Measurements from ENCODE around the gene HS1BP3. TPM values are rescaled to one million over a fixed set of nuclear protein-coding genes. Genes with fewer than 3 reads are reported as not detected.

HS1BP3 gene
- total and polyA plus RNA-seq, 2 of the 13 experiments (the other 11 are each of a cell fraction or from before 2014, with no cell fraction given): 15.2 to 22.0 TPM

DNA sequence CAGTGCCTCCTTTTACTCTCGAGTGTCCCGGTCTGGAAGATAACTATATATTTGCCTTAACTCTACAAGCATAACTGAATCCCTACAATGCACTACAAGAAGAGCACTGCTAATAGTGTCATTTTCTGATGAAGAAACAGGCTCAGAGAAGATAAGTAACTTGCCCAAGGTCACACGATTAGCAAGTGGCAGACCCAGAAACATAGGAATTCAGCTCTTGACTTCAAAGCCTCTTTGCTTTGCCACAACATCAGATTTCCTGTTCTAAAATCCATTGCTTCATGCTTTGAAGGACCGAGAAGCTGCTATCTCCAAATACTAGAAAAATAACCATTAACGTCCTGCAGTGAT, 65.6 kb downstream of the HS1BP3 start:
- peaks cover 0 to 2% of the 10 kb centered on the region in 2 experiments; a peak in 2 of 5 replicates for H3K36me3 ChIP-seq (replicated peaks in 1 of 2; ENCODE audit: control insufficient read depth in 1 of 2, insufficient read depth in 2 of 2, low read length in 2 of 2)
- CTCF ChIA-PET (ENCODE audit: low intra/inter-chr PET ratio, low total read pairs): no interaction called here
- peaks cover 5% of the 10 kb centered on the region for H3K9me3 ChIP-seq (ENCODE audit: low read length)
- FAIRE-seq: peak; percentile 99
- H3K27ac ChIP-seq (ENCODE audit: extremely low read length, insufficient read depth, low read length): peak overlapping the region; percentile 97
- in situ Hi-C loops (cut with HindIII; ENCODE audit: extremely low pct_ligation_motif_present, low pct_unique_long_range_greater_than_20kb): no loop called here
- WGBS (ENCODE audit: low lambda C conversion rate): 4% methylated on average over 5 of the region's 5 CpGs
- no TSS peak for BruUV-seq (replicated peaks)
- H3K4me3 ChIP-seq (replicated peaks in 1 of 3; ENCODE audit: insufficient read depth in 1 of 3, low read depth in 2 of 3, low read length in 3 of 3): peak overlapping the region in 1 of 3 experiments; percentile 52; a peak in 1 of 6 replicates
- no peaks in the 10 kb centered on the region for H3K27me3 ChIP-seq (ENCODE audit: control insufficient read depth in 1 of 2, insufficient read depth in 2 of 2, low read length in 2 of 2)
- H3K4me2 ChIP-seq (ENCODE audit: low read depth, low read length): peak overlapping the region; percentile 81
- H3K4me1 ChIP-seq (ENCODE audit: insufficient read depth, low read length): peaks cover 100% of the 10 kb centered on the region
- peak overlapping the region; percentile 92 for H3K9ac ChIP-seq (ENCODE audit: insufficient read depth, low read depth, low read length)
- peaks cover 35% of the 10 kb centered on the region for H3K79me2 ChIP-seq (ENCODE audit: insufficient read depth, low read length)
- peak; percentile 32 for ATAC-seq
- POLR2A ChIA-PET: interaction anchor here (0.7 to 36.8 kb wide), 47 partner anchors 9 to 533 kb away, joined by 3 to 1537 read pairs (median 6); partner anchors contain the start of genes HS1BP3 and RHOB
- no peaks in the 10 kb centered on the region for H4K20me1 ChIP-seq (ENCODE audit: insufficient read depth, low read length)
- intact Hi-C loops (cut with micrococcal nuclease; ENCODE audit: unreplicated experiment): loop anchor here (1.0 to 2.0 kb wide), 2 partner anchors 8 to 25 kb away; no protein-coding TSS in a partner anchor
- peak; percentile 98 for DNase-seq (ENCODE audit: low spot score)
- no peak overlapping the region for H2AFZ ChIP-seq (ENCODE audit: low read length)
- TF ChIP-seq MED13 (CRISPR knock-in tag; IDR thresholded peaks at IDR 0.05) (peak; percentile 68), MED1 (CRISPR knock-in tag; IDR thresholded peaks at IDR 0.05) (peak; percentile 91), CHD4 (IDR thresholded peaks at IDR 0.05; ENCODE audit: borderline replicate concordance, low read length) (peak; percentile 89; the same call in 1 of the 2 replicates), ZNF674 (CRISPR knock-in tag; IDR thresholded peaks at IDR 0.05; ENCODE audit: low read depth) (no peak), CREM (IDR thresholded peaks at IDR 0.05) (peak; percentile 72), CREM (CRISPR knock-in tag; IDR thresholded peaks at IDR 0.05) (no peak), MXD4 (CRISPR knock-in tag; IDR thresholded peaks at IDR 0.05) (no peak), MYC (CRISPR knock-in tag; IDR thresholded peaks at IDR 0.05; ENCODE audit: borderline replicate concordance) (no peak), ZNF20 (CRISPR knock-in tag; IDR thresholded peaks at IDR 0.05) (no peak), CAMTA2 (CRISPR knock-in tag; IDR thresholded peaks at IDR 0.05; ENCODE audit: borderline replicate concordance) (no peak), FOXK1 (CRISPR knock-in tag; IDR thresholded peaks at IDR 0.05; ENCODE audit: borderline replicate concordance, low read depth) (peak; percentile 15; the same call in 1 of the 2 replicates), ZNF790 (CRISPR knock-in tag; IDR thresholded peaks at IDR 0.05; ENCODE audit: borderline replicate concordance) (no peak), ZIK1 (CRISPR knock-in tag; IDR thresholded peaks at IDR 0.05; ENCODE audit: borderline replicate concordance, low read depth) (0 out of 2 replicates have a peak, but pooled peaks have one; percentile 13), SAP130 (CRISPR knock-in tag; IDR thresholded peaks at IDR 0.05; ENCODE audit: low read depth) (peak; percentile 39), NKX3-1 (CRISPR knock-in tag; IDR thresholded peaks at IDR 0.05) (no peak), TCF7 (IDR thresholded peaks at IDR 0.05; ENCODE audit: low read depth) (peak; percentile 96)
- TF ChIP-seq, protein P1, sequence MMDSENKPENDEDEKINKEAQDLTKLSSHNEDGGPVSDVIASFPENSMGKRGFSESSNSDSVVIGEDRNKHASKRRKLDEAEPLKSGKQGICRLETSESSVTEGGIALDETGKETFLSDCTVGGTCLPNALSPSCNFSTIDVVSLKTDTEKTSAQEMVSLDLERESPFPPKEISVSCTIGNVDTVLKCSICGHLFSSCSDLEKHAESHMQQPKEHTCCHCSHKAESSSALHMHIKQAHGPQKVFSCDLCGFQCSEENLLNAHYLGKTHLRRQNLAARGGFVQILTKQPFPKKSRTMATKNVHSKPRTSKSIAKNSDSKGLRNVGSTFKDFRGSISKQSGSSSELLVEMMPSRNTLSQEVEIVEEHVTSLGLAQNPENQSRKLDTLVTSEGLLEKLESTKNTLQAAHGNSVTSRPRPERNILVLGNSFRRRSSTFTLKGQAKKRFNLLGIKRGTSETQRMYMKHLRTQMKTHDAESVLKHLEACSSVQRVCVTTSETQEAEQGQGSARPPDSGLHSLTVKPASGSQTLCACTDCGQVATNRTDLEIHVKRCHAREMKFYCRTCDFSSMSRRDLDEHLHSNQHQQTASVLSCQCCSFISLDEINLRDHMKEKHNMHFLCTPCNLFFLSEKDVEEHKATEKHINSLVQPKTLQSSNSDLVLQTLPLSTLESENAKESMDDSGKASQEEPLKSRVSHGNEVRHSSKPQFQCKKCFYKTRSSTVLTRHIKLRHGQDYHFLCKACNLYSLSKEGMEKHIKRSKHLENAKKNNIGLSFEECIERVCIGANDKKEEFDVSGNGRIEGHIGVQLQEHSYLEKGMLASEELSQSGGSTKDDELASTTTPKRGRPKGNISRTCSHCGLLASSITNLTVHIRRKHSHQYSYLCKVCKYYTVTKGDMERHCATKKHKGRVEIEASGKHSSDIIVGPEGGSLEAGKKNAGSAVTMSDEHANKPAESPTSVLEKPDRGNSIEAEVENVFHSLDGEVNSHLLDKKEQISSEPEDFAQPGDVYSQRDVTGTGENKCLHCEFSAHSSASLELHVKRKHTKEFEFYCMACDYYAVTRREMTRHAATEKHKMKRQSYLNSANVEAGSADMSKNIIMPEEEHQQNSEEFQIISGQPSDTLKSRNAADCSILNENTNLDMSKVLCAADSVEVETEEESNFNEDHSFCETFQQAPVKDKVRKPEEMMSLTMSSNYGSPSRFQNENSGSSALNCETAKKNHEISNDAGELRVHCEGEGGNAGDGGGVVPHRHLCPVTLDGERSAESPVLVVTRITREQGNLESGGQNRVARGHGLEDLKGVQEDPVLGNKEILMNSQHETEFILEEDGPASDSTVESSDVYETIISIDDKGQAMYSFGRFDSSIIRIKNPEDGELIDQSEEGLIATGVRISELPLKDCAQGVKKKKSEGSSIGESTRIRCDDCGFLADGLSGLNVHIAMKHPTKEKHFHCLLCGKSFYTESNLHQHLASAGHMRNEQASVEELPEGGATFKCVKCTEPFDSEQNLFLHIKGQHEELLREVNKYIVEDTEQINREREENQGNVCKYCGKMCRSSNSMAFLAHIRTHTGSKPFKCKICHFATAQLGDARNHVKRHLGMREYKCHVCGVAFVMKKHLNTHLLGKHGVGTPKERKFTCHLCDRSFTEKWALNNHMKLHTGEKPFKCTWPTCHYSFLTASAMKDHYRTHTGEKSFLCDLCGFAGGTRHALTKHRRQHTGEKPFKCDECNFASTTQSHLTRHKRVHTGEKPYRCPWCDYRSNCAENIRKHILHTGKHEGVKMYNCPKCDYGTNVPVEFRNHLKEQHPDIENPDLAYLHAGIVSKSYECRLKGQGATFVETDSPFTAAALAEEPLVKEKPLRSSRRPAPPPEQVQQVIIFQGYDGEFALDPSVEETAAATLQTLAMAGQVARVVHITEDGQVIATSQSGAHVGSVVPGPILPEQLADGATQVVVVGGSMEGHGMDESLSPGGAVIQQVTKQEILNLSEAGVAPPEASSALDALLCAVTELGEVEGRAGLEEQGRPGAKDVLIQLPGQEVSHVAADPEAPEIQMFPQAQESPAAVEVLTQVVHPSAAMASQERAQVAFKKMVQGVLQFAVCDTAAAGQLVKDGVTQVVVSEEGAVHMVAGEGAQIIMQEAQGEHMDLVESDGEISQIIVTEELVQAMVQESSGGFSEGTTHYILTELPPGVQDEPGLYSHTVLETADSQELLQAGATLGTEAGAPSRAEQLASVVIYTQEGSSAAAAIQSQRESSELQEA (CRISPR knock-in tag; IDR thresholded peaks at IDR 0.05; ENCODE audit: not compliant biosample characterization): peak; percentile 16
- TF ChIP-seq, protein P2, sequence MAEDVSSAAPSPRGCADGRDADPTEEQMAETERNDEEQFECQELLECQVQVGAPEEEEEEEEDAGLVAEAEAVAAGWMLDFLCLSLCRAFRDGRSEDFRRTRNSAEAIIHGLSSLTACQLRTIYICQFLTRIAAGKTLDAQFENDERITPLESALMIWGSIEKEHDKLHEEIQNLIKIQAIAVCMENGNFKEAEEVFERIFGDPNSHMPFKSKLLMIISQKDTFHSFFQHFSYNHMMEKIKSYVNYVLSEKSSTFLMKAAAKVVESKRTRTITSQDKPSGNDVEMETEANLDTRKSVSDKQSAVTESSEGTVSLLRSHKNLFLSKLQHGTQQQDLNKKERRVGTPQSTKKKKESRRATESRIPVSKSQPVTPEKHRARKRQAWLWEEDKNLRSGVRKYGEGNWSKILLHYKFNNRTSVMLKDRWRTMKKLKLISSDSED (CRISPR knock-in tag; IDR thresholded peaks at IDR 0.05): no peak

Data from HepG2 (cell line).